BE2C (cell line): Measurements from ENCODE around the gene SSR3. TPM values are rescaled to one million over a fixed set of nuclear protein-coding genes. Genes with fewer than 3 reads are reported as not detected.

Experiments
- DNase-seq: peaks from one replicate; pipeline ENCODE4 v3.0.0-alpha.2; 2020
- H3K27me3 ChIP-seq: fragments of 250-450 bp; sonication (Bioruptor Pico); 2 replicates; pipeline ENCODE4 v1.5.1; 2020; ENCODE audit warnings: mild to moderate bottlenecking
- H3K36me3 ChIP-seq: fragments of 250-450 bp; sonication (Bioruptor Pico); 2 replicates; pipeline ENCODE4 v1.5.1; 2020; ENCODE audit warnings: mild to moderate bottlenecking
- H3K4me1 ChIP-seq: fragments of 250-450 bp; sonication (Bioruptor Pico); 2 replicates; pipeline ENCODE4 v1.5.1; 2020
- H3K4me3 ChIP-seq: 2 replicates; pipeline ENCODE4 v1.5.1; 2011; ENCODE audit warnings: low read depth, low read length
- H3K9me3 ChIP-seq: fragments of 250-450 bp; sonication (Bioruptor Pico); 2 replicates; pipeline ENCODE4 v1.5.1; 2020
- CTCF ChIP-seq: IDR thresholded peaks from 2 replicates; pipeline ENCODE4 v1.5.1; 2012; ENCODE audit warnings: mild to moderate bottlenecking, low read depth, low read length
- polyA plus RNA-seq: library from polyadenylated mRNA; unstranded; fragments of >200 nt; gene quantifications from one replicate; pipeline ENCODE4 v1.2.1, GENCODE V29; 2012; ENCODE audit warnings: low read depth, missing spikeins; ENCODE audit not compliant: insufficient read length, insufficient read depth

The SSR3 gene
- 98.5 TPM for polyA plus RNA-seq

DNA sequence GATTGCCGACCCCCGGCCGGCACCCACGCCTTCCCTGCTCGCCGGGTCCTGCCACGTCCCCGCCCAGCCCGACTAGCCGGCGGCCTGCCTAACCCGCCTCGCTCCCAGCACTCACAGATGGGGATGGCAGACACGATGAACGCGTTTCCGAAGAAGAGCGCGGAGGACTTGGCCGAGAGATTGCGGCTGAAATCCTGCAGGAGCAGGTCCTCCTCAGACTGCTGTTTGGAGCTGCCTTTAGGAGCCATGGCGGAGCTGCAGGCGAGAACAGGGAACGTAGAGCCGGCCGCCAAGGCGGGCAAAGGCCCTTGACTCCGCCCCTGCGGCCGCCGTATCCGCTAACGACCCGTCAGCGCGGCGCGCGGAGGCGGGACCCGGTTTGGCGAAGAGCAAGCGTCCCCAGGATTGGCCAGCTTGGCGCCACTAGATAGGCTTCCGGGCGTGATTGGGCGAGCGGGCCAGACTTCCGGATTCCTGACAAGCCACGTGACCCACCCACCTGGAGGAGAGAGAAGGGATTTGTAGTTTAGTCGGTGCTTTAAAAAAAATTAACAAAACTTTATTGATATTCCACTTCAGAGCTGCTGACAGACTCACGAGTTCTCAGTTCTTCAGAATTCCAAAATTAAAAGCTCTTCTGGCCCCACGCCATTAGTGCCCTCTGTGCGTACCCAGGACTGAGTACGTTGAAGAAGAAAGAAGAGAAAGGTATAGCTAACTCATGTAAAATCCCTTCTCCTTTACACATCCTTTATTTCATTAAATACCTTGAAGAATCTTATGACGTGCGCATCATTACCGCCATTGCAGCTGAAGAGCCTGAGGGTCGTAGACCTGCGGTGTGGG is at the start of gene SSR3:
TSS of gene SSR3 (minus strand) at position 276 of the 846 bp plus-strand sequence. CDS start at position 248, 28 bp downstream.
- Histone ChIP-seq H3K4me3 (peak within 1 kb of the TSS; percentile 92), H3K4me1 (peaks cover 25% of the 10 kb centered on the region), H3K27me3 (no peaks in the 10 kb centered on the region), H3K9me3 (no peaks in the 10 kb centered on the region), H3K36me3 (peaks cover 25% of the 10 kb centered on the region)
- peak; percentile 13; the same call in 1 of the 2 replicates for TF ChIP-seq CTCF
- peak; percentile 99 for DNase-seq

- Histone ChIP-seq H3K27me3 (peaks cover 26% of the 10 kb centered on the region), H3K4me3 (no peak overlapping the region), H3K9me3 (no peaks in the 10 kb centered on the region), H3K4me1 (no peaks in the 10 kb centered on the region), H3K36me3 (no peaks in the 10 kb centered on the region)
- TF ChIP-seq CTCF = no peak
- DNase-seq = no peak
These were observed 49.2 kb upstream of the SSR3 start for GRCh38 chr3:156604064-156604641.

- H3K36me3 ChIP-seq = no peaks in the 10 kb centered on the region
- peaks cover 20% of the 10 kb centered on the region for H3K27me3 ChIP-seq
- no peaks in the 10 kb centered on the region for H3K4me1 ChIP-seq
- H3K9me3 ChIP-seq = no peaks in the 10 kb centered on the region
- no peak for DNase-seq
- no peak overlapping the region for H3K4me3 ChIP-seq
- TF ChIP-seq CTCF = no peak
These were observed 48.6 kb upstream of the SSR3 start for GRCh38 chr3:156603379-156604017.

- H3K9me3 ChIP-seq = no peaks in the 10 kb centered on the region
- no peaks in the 10 kb centered on the region for H3K4me1 ChIP-seq
- TF ChIP-seq CTCF = no peak
- H3K36me3 ChIP-seq = no peaks in the 10 kb centered on the region
- H3K4me3 ChIP-seq = no peak overlapping the region
- DNase-seq = no peak
- peaks cover 16% of the 10 kb centered on the region for H3K27me3 ChIP-seq
These were observed 47.5 kb upstream of the SSR3 start for GRCh38 chr3:156602424-156602823.

DNA sequence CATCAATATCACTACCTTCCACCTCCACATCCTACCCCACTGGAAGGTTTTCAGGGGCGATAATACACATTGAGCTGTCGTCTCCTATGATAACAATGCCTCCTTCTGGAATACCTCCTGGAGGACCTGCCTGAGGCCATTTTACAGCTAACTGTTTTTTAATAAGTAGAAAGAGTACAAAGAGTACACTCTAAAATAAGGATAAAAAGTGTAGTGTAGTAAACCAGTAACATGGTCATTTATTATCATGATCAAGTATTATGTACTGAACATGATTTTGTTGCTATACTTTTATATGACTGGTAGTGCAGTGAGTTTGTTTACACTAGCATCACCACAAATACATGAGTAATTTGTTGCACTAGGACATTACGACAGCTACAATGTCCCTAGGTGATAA is 46.6 kb upstream of the SSR3 start:
- no peak for TF ChIP-seq CTCF
- no peak overlapping the region for H3K4me3 ChIP-seq
- H3K27me3 ChIP-seq = peaks cover 10% of the 10 kb centered on the region
- no peak for DNase-seq
- no peaks in the 10 kb centered on the region for H3K9me3 ChIP-seq
- H3K4me1 ChIP-seq = no peaks in the 10 kb centered on the region
- no peaks in the 10 kb centered on the region for H3K36me3 ChIP-seq
